ENCODE measurements around the gene NR4A3.
"Not testable (repeated sequence)": the region's sequence is repeated elsewhere in the genome, so short reads cannot be mapped to it uniquely, and the experiment has no call there.

The NR4A3 gene

DNA sequence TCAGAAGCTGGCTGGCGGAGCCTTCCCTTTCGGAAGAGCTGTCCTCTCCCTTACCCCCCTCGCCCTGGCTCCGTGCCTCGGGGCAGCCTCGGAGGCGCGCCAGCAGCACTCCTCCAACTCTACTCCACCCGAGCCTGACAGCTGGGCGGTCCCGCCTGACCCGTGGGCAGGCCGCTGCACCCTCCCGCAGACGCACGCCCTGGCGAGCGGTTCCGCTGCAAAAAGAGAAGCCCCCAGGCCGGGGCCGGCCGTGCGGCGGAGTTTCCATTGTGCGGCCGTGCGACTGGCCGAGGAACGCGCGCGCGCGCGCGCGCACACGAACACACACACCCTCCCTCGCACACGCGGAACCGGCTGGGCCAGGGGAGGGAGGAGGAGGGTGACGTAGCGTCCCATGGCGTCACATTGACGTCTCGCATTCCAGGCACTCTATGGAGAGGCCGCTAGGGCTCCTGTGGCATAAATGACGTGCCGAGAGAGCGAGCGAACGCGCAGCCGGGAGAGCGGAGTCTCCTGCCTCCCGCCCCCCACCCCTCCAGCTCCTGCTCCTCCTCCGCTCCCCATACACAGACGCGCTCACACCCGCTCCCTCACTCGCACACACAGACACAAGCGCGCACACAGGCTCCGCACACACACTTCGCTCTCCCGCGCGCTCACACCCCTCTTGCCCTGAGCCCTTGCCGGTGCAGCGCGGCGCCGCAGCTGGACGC, at the start of gene NR4A3:
Gene NR4A3, plus strand, starts transcription at position 490 of the 713 bp plus-strand sequence. CDS start 6,158 bp downstream, outside the sequence.
- in situ Hi-C loops (cut with MboI; ENCODE audit: low sequenced_read_pairs): no loop called here

DNA sequence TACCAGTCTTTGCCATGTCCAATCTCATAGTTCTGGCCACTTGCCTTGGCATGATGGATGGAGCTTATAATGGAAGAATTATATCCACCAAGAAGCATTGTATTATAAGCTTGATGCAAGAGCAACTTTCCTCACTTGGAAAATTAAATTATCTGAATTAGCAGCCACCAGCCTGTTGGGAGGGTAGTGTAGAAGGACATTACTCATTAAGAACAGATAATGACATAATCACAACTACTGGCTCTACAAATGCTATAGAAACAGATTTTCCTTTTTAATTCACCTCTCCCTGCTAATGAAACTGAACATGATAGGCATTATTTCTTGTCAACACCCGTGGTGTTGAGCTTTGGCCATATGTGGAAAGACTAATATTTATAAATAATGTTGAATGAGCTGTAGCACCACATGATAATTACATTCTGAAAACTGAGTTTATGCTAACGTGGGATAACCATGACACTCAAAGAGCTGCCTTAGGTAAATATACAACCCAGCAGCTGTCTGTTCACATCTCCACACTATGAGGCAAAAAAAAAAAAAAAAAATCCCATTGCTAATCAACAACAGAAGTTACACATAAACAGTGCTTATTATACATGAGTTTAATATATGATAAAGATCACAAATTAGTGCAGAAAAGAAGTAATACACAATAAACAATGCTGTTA, 48.1 kb upstream of the NR4A3 start:
- in situ Hi-C loops (cut with MboI; ENCODE audit: low sequenced_read_pairs): no loop called here

DNA sequence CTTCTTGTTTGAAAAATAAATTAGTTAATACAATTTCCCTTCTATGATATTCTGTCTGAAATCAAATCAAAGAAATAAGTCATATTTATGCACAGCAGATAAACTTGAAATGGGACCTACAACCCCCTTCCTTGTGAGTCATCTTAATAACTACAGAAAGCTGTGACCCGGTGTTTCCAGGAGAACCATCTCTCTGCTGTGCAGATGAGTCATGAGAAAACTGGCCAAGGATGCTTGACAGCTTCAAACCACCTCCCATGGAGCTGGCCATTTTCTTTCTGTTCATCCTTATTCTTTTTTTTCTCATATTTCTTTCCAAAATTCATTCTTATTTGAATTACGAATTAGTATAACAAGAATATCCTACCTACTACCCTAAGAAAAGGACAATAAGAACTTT, 43.4 kb upstream of the NR4A3 start:
- in situ Hi-C loops (cut with MboI; ENCODE audit: low sequenced_read_pairs): no loop called here

DNA sequence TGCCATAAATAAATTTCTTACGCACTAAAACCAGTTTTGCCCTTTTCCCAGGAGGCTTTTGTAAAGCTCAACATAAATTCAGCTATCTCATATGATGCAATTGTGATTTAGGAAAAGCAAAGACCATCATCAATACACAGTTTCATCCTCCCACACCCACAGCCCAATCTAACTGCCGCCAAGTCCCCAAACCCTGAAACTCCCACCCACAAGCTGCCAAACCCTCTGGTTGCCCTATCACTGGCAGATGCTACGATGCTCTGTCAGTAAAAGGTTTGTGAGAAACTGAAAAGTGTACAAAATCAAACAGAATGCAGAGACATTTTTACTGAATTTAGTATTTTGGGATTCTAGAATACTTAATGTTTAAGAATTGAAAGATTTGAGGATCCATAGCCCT, 42.8 kb upstream of the NR4A3 start:
- in situ Hi-C loops (cut with MboI; ENCODE audit: low sequenced_read_pairs): no loop called here

DNA sequence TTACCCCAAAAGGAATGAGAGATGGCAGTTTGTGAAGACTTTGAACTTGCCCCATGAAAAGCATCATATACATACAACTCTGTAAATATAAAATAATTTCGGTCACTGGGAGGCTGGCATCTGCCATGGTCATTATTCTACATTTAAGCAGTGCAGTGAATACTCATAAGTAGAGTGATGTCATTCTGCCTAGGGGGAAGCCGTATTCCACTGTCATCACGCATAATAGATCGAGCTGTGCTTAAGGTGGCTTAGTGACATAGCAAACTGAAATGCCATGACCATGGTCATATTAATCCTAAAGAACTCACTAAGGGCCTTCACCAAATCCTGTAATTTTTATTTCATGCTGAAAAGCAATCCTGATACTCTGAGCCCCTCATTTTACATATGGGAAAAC, 42.4 kb upstream of the NR4A3 start:
- in situ Hi-C loops (cut with MboI; ENCODE audit: low sequenced_read_pairs): no loop called here

DNA sequence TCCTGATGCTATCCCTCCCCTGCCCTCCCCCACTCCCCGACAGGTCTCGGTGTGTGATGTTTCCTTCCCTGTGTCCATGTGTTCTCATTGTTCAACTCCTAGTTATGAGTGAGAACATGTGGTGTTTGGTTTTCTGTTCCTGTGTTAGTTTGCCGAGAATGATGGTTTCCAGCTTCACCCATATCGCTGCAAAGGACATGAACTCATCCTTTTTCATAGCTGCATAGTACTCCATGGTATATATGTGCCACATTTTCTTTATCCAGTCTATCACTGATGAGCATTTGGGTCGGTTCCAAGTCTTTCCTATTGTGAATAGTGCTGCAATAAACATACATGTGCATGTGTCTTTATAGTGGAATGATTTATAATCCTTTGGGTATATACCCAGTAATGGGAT, 39.3 kb upstream of the NR4A3 start:
- in situ Hi-C loops (cut with MboI; ENCODE audit: low sequenced_read_pairs): not testable (repeated sequence)

DNA sequence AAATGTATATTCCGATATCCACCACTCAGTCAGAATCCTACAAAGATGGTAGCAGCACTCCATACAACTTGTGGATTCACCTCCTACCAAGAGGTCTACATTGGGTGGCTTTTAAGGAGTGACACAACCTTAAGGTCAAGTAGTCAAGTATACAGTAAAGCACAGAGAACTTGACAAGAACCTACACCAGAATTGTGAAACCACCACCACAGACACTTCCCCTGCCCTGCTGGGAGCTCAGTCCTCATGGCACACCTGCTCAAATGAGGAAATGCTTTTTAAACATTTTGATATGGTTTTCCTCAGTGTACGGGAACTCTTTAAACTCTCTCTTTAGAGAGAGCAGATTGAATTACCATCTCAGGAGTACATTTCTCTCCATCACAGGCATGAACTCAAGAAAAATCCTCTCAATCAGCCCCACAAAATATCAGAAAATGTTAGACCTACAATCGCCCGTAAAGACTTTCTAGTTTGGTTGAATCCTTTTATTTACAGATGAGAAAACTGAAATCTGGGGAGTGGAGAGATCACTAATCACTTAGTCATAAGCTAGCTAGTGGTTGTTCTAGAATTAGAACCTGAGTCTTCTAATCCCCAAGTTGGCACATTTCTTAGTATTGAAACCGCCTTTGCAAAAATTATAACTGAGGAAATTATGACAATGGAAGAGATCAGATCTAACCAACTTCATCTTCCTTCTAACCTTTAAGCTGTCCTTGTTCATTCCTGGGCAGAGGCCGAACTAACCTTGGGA, 38.5 kb upstream of the NR4A3 start:
- in situ Hi-C loops (cut with MboI; ENCODE audit: low sequenced_read_pairs): no loop called here

DNA sequence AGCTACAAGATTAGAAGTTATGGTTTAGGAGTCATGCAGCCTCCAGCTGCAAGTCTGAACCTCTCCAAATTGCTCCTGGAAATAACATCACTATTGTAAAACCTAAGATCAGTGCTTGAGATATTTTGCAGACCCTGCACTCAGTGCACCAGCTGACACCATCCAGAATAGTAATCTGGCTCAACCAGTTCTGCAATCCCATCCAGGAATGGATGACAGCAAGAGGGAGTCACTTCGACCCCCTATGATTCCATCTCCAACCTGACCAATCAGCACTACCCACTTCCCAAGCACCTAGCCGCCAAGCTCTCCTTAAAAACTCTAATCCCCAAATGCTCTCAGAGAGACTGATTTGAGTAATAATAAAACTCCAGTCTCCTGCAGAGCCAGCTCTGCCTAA, 37.9 kb upstream of the NR4A3 start:
- in situ Hi-C loops (cut with MboI; ENCODE audit: low sequenced_read_pairs): no loop called here

DNA sequence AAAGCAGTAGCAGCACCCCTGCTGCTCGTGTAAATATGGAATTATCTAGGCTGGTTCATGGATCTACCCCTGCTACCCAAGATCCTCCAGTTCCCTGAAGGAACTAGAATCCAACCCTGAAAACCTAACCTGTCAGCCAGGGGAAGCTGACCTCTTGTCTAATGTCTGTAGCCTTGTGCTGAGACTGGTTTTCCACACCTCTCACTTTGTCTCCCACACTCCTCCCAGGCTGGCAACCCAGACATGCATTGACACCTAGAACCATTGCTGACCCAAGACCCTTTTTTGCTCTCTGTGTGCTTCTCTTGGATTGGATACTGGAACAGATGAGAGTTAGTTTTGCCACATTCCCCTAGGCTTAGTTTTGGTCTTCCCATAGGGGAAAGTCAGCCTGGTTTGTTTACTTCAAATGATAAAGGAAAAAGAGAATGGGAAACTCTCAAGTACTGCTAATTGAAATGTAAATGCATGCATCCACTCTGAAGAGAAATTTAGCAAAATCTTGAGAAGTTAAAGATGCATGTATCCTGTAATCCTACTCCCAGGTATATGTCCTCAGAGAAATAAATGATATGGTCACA, 36.6 kb upstream of the NR4A3 start:
- in situ Hi-C loops (cut with MboI; ENCODE audit: low sequenced_read_pairs): no loop called here

DNA sequence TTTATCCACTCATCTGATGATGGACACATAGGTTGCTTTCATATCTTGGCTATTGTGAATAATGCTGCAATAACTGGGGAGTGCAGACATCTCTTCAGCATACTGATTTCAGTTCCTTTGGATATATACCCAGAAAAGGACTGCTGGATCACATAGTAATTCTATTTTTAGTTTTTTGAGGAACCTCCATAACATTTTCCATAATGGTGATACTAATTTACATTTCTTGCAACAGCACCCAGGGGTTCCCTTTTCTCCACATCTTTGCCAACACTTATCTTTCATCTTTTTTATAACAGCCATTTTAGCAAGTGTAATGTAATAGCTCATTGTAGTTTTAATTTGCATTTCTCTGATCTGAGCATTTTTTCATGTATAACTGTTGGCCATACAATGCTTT, 34.1 kb upstream of the NR4A3 start:
- in situ Hi-C loops (cut with MboI; ENCODE audit: low sequenced_read_pairs): no loop called here

DNA sequence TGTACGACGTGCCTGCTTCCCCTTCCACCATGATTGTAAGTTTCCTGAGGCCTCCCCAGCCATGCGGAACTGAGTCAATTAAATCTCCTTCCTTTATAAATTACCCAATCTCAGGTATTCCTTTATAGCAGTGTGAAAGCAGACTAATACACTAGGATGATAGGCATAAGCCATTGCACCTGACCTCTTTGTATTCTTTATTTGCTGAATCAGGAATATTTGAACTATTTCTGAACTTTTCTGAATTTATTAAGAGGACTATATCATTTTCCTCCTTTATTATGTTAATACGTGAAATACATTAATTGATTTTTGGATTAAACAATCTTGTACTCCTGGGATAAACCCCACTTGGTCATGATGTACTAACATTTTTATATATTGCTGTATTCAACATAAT, 28.2 kb upstream of the NR4A3 start:
- in situ Hi-C loops (cut with MboI; ENCODE audit: low sequenced_read_pairs): no loop called here

DNA sequence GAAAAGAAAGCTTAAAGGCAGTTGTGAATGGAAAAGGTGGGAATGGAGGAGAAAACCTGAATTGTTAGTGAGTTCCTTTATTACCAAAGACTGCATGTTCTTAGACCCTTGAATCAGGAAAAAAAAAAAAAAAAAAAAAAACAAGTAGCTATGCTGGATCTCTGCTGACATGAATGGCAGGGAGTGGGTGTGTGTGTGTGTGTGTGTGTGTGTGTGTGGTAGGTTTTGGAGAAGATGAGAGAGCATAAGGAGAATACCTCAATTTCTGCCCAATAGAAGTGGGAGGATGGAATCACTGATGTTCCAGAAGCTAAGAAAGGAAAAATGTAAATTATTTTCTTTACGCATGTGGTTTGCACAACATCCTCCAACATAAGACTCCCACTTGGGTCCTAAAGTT, 25.5 kb upstream of the NR4A3 start:
- in situ Hi-C loops (cut with MboI; ENCODE audit: low sequenced_read_pairs): no loop called here

DNA sequence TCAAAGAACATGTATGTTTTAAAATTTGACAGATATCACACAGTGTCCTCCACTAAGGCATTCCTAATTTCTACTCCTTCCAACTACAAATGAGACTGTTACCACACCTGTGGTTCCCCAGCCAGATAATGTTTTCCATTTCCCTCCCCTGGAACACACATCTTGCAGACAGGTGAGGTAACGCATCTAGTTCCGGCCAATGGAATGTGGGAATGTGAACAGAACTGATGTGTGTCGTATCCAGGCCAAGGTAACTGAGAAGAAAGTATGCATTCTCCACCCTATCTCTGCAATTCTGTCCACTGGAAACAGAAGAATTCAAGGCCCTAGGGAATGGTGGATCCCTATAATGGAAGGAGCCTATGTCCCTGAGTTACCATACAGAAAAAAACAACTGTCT, 19.9 kb upstream of the NR4A3 start:
- in situ Hi-C loops (cut with MboI; ENCODE audit: low sequenced_read_pairs): no loop called here

DNA sequence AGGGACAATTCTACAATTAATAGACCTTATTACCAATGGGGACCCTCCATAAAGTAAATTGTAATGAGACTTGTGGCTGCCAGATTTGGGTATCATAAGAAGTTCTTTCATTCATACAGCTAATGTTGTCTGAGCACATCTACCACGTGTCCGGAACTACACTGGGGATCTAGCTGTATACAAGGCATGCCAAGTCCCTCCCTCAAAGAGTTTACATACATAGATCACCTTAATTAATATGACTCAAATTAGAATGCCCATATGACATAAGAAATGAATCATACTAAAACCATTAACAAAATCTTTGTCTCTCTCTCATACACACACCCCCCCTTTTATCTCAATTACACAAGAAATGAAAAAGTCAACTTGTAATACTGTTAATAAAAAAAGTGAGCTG, 18.0 kb upstream of the NR4A3 start:
- in situ Hi-C loops (cut with MboI; ENCODE audit: low sequenced_read_pairs): no loop called here

DNA sequence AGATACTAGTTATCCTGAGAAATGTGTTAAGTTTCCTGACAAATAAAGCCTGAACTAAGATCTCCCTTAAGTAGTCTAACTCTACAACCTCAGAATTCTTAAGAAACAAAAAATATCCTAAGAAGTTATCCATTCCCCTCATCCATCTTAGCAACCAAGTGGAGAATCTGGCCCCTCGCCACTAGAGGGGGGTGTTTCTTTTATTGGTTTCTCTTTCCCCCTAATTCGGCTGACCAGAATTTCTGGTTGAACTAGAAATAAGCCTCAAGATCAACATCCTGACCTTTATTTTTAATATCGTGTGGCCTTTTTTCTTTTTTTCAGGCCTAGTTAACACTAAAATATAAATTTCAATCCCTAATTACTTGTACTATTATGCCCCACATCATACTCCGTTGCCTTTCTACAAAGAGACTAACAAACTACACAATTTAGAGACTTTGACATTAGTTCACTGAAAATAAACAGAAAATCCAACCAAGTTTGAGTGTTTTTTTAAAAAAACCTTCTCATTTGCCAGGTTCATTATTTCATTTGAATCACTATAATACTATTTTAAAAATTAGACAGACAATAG, 14.3 kb upstream of the NR4A3 start:
- in situ Hi-C loops (cut with MboI; ENCODE audit: low sequenced_read_pairs): no loop called here

DNA sequence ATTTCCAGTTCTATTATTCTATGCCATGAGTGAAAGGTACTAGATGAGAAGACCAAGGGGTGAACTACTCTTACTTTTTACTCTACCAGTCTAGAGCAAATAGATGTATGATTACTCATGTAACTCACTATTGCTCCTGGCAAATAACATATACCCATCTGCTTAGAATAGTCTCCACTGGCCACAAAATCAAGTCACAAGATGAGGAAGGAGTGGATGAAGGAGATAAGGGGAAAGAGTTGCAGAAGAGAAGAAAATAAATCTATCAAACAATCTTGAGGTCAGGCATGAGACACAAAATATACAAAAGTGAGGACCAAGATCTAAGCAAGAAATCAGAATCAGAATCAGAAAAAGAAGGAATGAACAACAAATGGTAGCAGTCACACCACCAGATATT, 13.7 kb upstream of the NR4A3 start:
- in situ Hi-C loops (cut with MboI; ENCODE audit: low sequenced_read_pairs): no loop called here

DNA sequence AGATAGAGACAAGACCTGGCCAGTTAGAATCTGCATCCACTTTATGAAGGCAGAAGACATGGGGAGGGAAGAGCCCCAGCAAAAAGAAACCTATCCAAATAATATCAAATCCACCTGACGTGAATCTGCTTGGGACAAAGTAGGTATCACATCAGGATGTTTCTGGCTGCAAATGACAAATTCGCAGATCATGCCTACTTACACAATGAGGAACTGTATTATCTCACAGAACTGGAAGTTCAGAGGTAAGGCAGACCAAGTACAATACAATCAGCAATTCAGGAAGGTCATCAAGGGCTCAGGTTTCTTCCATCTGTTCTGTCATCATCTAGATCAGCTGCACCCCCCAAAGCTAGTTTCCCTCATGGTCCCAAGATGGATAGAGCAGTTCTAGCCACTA, 13.2 kb upstream of the NR4A3 start:
- in situ Hi-C loops (cut with MboI; ENCODE audit: low sequenced_read_pairs): no loop called here

DNA sequence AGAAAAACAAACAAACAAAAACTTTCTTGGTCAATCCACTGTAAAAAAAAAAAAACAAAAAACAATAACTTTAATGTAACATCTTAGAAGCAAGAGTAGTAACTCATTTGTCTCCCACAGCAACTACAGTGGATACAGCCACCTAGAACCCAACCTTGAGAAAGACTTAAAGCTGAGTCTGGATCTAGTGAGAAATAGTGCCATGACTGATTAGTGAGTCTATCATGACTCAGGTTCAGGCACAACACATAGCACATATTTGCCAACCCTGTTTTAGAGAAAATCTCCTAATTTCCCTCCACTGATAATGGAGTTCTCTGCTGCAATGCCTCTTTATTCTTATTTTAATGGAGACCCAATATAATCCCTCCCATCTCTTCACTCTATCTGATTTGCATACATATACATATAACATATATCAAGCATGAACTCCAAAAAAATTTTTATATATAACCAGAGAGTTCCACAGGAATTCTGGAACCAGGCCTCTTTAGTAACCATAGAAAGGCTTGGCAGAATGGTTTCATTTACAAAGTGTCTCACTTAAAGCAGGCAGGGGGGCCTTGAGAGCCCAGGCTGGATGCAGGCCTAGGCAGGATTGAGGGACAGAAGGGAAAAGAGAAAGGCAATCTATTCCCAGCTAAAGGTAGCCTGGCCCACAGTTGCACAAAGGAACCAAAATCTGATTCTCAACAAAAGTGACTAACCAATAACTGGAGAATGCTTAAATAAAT, 11.9 kb upstream of the NR4A3 start:
- in situ Hi-C loops (cut with MboI; ENCODE audit: low sequenced_read_pairs): no loop called here

DNA sequence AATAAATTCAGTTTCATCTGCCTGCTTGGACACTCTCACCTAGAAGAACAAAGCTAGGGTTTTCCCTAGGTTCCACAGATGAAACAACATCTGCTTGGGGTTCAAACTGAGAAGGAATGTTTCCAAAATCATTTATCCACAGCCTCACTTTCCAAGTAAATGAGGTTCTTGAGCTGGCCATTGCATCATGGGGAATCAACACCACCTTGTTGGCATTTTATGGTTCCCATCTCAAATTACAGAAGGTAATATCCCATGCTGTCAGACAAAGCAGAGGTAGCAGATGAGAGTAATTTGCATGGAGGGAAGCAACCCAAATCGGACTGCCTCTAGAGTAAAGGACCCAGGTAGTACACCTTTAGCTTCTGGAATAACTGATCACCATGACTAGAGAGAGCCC, 10.5 kb upstream of the NR4A3 start:
- in situ Hi-C loops (cut with MboI; ENCODE audit: low sequenced_read_pairs): no loop called here

DNA sequence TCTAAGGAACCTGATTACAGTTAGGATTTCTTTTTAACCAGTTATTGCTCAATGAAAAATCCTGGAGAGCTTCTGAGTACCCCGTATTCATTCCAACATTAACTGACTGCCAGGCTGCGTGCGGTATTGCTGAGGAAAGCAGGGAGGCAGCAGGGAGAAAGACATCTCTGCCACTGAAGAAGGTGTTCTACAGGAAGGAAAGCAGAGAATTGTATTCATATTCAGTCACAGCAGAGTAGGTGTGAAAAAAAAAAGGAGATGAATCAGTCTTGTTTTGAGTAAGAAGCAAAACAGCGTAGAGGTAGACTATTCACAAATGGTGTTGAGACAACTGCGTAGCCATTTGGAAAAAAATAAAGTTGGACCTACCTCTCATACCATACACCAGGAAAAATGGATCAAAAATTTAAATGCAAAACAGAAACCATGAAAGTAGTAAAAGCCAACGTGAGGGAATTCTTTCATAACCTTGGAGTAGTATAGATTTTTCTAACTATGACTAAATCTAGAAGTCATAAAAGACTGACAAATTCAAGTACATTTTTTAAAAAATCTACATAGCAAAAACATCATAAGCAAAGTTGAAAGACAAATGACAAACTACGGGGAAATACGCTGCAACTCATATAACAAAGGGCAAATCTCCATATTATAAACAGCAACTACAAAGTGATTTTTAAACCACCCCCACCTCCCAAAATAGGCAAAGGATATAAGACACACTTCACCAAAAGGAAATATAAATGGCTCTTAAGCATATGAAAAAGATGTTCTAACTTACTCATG, 9.9 kb upstream of the NR4A3 start:
- in situ Hi-C loops (cut with MboI; ENCODE audit: low sequenced_read_pairs): no loop called here

All from HL-60/S4 treated with retinoic acid at 250 ng/mL for 4 days and 3 days (cell line).